GM13976 (cell line): ENCODE results near the gene CKLF.
"Not testable (repeated sequence)": the region's sequence is repeated elsewhere in the genome, so short reads cannot be mapped to it uniquely, and the experiment has no call there.

Experiments used
- DNase-seq: peaks from one replicate; pipeline ENCODE4 v3.0.0; 2012; ENCODE audit warnings: low spot score
- CTCF ChIP-seq: IDR thresholded peaks from 2 replicates; pipeline ENCODE4 v1.5.1; 2012; ENCODE audit warnings: borderline replicate concordance, mild to moderate bottlenecking; ENCODE audit not compliant: insufficient read depth; ENCODE audit errors: extremely low read depth, missing control alignments, control extremely low read depth
- in situ Hi-C: fragments of 300-500 bp; cut with MboI; formaldehyde crosslinking; loops from one replicate; pipeline ENCODE4 v1.12.0; 2022; ENCODE audit warnings: low sequenced_read_pairs, mixed read lengths, inconsistent platforms; ENCODE audit not compliant: unreplicated experiment

The CKLF gene

GRCh38 chr16:66610111-66610820, 57.9 kb downstream of the CKLF start:
- DNase-seq = no peak

GRCh38 chr16:66611911-66612310, 59.5 kb downstream of the CKLF start:
- DNase-seq, in situ Hi-C loops: not testable (repeated sequence)

More at GRCh38 chr16:66610111-66610820, 57.9 kb downstream of the CKLF start:
- in situ Hi-C loops = no loop called here
- no peak for TF ChIP-seq CTCF

GRCh38 chr16:66612422-66612821, 60.0 kb downstream of the CKLF start:
- in situ Hi-C loops = no loop called here
- TF ChIP-seq CTCF = no peak
- DNase-seq = no peak

- no peak for DNase-seq
- no peak for TF ChIP-seq CTCF
- in situ Hi-C loops = no loop called here
Observed at GRCh38 chr16:66614161-66614802, 61.9 kb downstream of the CKLF start.
